Adrenal gland (tissue), 5 donors: ENCODE measurements around the gene TRAK2.

Experiments used
- CTCF ChIP-seq, 6 experiments: fragments of 450-650 bp in 4 of 6; fragments of 200-600 bp in 2 of 6; sonication (generic) in 1 of 6; IDR thresholded peaks; 1 replicate in 5 of 6; 2 replicates in 1 of 6; pipeline versions ENCODE4 v1.5.1 to v1.8.0; 2016 to 2021; ENCODE audit warnings: antibody characterized with exemption in 6 of 6, mild to moderate bottlenecking in 2 of 6, moderate library complexity in 1 of 6
- POLR2A ChIP-seq, 2 donors: fragments of 450-650 bp; IDR thresholded peaks; one replicate each; pipeline ENCODE4 v1.6.1; 2017; ENCODE audit warnings: antibody characterized with exemption in 2 of 2, mild to moderate bottlenecking in 2 of 2, moderate library complexity in 1 of 2
- donor health status: DM: no; HTN: no; CAD: no.

GRCh38 chr2:201464547-201464946 lies 13.3 kb upstream of the TRAK2 start:
- TF ChIP-seq CTCF (IDR thresholded peaks at IDR 0.05) = no peak
- no peak for TF ChIP-seq POLR2A (IDR thresholded peaks at IDR 0.05)
